GM04504 (cell line): Measurements from ENCODE around the gene TNS1.
"Not testable (repeated sequence)": the region's sequence is repeated elsewhere in the genome, so short reads cannot be mapped to it uniquely, and the experiment has no call there.

Source experiments
- DNase-seq: peaks from one replicate; pipeline ENCODE4 v3.0.0-alpha.2; 2012; ENCODE audit warnings: low read depth

The TNS1 gene

GRCh38 chr2:217795706-217796465 is 206.9 kb downstream of the TNS1 start:
- DNase-seq: no peak

- no peak for DNase-seq
Measured at GRCh38 chr2:217795067-217795466, 207.7 kb downstream of the TNS1 start.

GRCh38 chr2:217794133-217794986 is 208.4 kb downstream of the TNS1 start:
- DNase-seq: no peak

- DNase-seq: no peak
Measured at GRCh38 chr2:217793566-217794132, 209.1 kb downstream of the TNS1 start.

- no peak for DNase-seq
Measured at GRCh38 chr2:217792626-217793527, 209.9 kb downstream of the TNS1 start.

GRCh38 chr2:217791551-217791950 is 211.2 kb downstream of the TNS1 start:
- no peak for DNase-seq

GRCh38 chr2:217790681-217791392 is 212.0 kb downstream of the TNS1 start:
- no peak for DNase-seq

GRCh38 chr2:217790195-217790594 is 212.6 kb downstream of the TNS1 start:
- DNase-seq: no peak

GRCh38 chr2:217789736-217790181 is 213.0 kb downstream of the TNS1 start:
- no peak for DNase-seq

- peak; percentile 25 for DNase-seq
Measured at GRCh38 chr2:217789003-217789735, 213.6 kb downstream of the TNS1 start.

- DNase-seq: no peak
Measured at GRCh38 chr2:217788669-217789002, 214.2 kb downstream of the TNS1 start.

- DNase-seq: no peak
Measured at GRCh38 chr2:217787160-217787877, 215.5 kb downstream of the TNS1 start.

GRCh38 chr2:217786560-217786959 is 216.2 kb downstream of the TNS1 start:
- DNase-seq: not testable (repeated sequence)

- peak; percentile 29 for DNase-seq
Measured at GRCh38 chr2:217785544-217786045, 217.2 kb downstream of the TNS1 start.

GRCh38 chr2:217784996-217785543 is 217.7 kb downstream of the TNS1 start:
- no peak for DNase-seq

GRCh38 chr2:217783243-217783642 is 219.6 kb downstream of the TNS1 start:
- DNase-seq: no peak

- no peak for DNase-seq
Measured at GRCh38 chr2:217777906-217778305, 224.9 kb downstream of the TNS1 start.

- no peak for DNase-seq
Measured at GRCh38 chr2:217776631-217777030, 226.2 kb downstream of the TNS1 start.

- DNase-seq: no peak
Measured at GRCh38 chr2:217775920-217776503, 226.8 kb downstream of the TNS1 start.
